WTC11 (cell line): ENCODE measurements around the gene P3H3.

Experiments
- CTCF ChIP-seq: fragments of 200-600 bp; IDR thresholded peaks from 2 replicates; pipeline ENCODE4 v1.8.0; 2022; ENCODE audit warnings: antibody characterized with exemption
- FOXJ3 ChIP-seq: sonication (generic); formaldehyde crosslinking; IDR thresholded peaks from 2 replicates; pipeline ENCODE4 v1.9.0; 2021; ENCODE audit warnings: missing genetic modification reagents, mild to moderate bottlenecking, borderline replicate concordance
- GRHL2 ChIP-seq: fragments of 250-450 bp; sonication (Bioruptor Pico); IDR thresholded peaks from 2 replicates; pipeline ENCODE4 v1.8.0; 2022; ENCODE audit warnings: mild to moderate bottlenecking, moderate library complexity; ENCODE audit not compliant: insufficient replicate concordance, severe bottlenecking
- HMGA2 ChIP-seq: fragments of 250-450 bp; sonication (Bioruptor Pico); IDR thresholded peaks from 2 replicates; pipeline ENCODE4 v1.4.0; 2021; ENCODE audit warnings: mild to moderate bottlenecking, moderate library complexity
- MAX ChIP-seq: sonication (generic); formaldehyde crosslinking; IDR thresholded peaks from 2 replicates; pipeline ENCODE4 v1.8.0; 2022; ENCODE audit warnings: mild to moderate bottlenecking, missing genetic modification reagents
- NFE2L1 ChIP-seq: sonication (generic); formaldehyde crosslinking; IDR thresholded peaks from 2 replicates; pipeline ENCODE4 v1.8.1; 2023; ENCODE audit warnings: missing genetic modification reagents
- TCF7 ChIP-seq: sonication (generic); formaldehyde crosslinking; IDR thresholded peaks from 2 replicates; pipeline ENCODE4 v1.8.0; 2022; ENCODE audit warnings: mild to moderate bottlenecking, low read depth, missing genetic modification reagents, moderate library complexity
- USF2 ChIP-seq: sonication (generic); formaldehyde crosslinking; IDR thresholded peaks from 2 replicates; pipeline ENCODE4 v1.8.1; 2023; ENCODE audit warnings: mild to moderate bottlenecking, missing genetic modification reagents, moderate library complexity
- ZNF263 ChIP-seq: sonication (generic); formaldehyde crosslinking; IDR thresholded peaks from 2 replicates; pipeline ENCODE4 v1.8.1; 2022; ENCODE audit warnings: low read depth, mild to moderate bottlenecking, moderate library complexity, missing genetic modification reagents
- TF ChIP-seq, protein P1 (sequence below): sonication (generic); formaldehyde crosslinking; IDR thresholded peaks from 2 replicates; pipeline ENCODE4 v1.8.1; 2022; ENCODE audit warnings: missing genetic modification reagents, borderline replicate concordance
- TF ChIP-seq, protein P2 (sequence below): sonication (generic); formaldehyde crosslinking; IDR thresholded peaks from 2 replicates; pipeline ENCODE4 v1.8.0; 2022; ENCODE audit warnings: missing genetic modification reagents

DNA sequence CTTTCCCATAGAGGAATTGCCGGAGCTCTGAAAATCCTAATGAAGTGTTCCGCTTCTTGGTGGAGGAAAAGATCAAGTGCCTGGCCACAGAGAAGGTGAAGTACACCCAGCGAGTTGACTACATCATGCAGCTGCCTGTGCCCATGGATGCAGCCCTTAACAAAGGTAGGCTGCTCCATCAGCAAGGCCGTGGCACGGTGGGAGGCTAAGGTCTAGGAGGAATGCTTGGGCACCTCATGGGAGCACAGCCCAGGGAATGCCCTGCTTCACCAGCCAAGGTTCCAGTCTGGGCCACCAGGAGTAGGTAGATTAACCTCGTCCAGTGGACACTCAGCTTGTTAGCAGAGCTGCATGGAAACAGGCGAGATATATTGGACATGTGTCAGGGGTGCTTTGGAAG, 32.7 kb downstream of the P3H3 start:
- TF ChIP-seq ZNF263 (CRISPR knock-in tag) (no peak), HMGA2 (CRISPR knock-in tag) (no peak), CTCF (no peak), NFE2L1 (no peak), USF2 (CRISPR knock-in tag) (no peak), GRHL2 (CRISPR knock-in tag) (no peak), MAX (CRISPR knock-in tag) (no peak), TCF7 (no peak), FOXJ3 (CRISPR knock-in tag) (no peak)
- TF ChIP-seq, protein P1, sequence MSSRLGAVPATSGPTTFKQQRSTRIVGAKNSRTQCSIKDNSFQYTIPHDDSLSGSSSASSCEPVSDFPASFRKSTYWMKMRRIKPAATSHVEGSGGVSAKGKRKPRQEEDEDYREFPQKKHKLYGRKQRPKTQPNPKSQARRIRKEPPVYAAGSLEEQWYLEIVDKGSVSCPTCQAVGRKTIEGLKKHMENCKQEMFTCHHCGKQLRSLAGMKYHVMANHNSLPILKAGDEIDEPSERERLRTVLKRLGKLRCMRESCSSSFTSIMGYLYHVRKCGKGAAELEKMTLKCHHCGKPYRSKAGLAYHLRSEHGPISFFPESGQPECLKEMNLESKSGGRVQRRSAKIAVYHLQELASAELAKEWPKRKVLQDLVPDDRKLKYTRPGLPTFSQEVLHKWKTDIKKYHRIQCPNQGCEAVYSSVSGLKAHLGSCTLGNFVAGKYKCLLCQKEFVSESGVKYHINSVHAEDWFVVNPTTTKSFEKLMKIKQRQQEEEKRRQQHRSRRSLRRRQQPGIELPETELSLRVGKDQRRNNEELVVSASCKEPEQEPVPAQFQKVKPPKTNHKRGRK (CRISPR knock-in tag), result no peak
- TF ChIP-seq, protein P2, sequence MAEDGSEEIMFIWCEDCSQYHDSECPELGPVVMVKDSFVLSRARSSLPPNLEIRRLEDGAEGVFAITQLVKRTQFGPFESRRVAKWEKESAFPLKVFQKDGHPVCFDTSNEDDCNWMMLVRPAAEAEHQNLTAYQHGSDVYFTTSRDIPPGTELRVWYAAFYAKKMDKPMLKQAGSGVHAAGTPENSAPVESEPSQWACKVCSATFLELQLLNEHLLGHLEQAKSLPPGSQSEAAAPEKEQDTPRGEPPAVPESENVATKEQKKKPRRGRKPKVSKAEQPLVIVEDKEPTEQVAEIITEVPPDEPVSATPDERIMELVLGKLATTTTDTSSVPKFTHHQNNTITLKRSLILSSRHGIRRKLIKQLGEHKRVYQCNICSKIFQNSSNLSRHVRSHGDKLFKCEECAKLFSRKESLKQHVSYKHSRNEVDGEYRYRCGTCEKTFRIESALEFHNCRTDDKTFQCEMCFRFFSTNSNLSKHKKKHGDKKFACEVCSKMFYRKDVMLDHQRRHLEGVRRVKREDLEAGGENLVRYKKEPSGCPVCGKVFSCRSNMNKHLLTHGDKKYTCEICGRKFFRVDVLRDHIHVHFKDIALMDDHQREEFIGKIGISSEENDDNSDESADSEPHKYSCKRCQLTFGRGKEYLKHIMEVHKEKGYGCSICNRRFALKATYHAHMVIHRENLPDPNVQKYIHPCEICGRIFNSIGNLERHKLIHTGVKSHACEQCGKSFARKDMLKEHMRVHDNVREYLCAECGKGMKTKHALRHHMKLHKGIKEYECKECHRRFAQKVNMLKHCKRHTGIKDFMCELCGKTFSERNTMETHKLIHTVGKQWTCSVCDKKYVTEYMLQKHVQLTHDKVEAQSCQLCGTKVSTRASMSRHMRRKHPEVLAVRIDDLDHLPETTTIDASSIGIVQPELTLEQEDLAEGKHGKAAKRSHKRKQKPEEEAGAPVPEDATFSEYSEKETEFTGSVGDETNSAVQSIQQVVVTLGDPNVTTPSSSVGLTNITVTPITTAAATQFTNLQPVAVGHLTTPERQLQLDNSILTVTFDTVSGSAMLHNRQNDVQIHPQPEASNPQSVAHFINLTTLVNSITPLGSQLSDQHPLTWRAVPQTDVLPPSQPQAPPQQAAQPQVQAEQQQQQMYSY (CRISPR knock-in tag), result no peak
